HepG2 (cell line): ENCODE data around the gene CHAF1A. TPM values are rescaled to one million over a fixed set of nuclear protein-coding genes. Genes with fewer than 3 reads are reported as not detected.

Experiments
- CBX5 ChIP-seq: sonication (generic); formaldehyde crosslinking; IDR thresholded peaks from 2 replicates; pipeline ENCODE4 v1.4.0; 2020; ENCODE audit warnings: missing genetic modification reagents, borderline replicate concordance
- CENPT ChIP-seq: sonication (generic); formaldehyde crosslinking; IDR thresholded peaks from 2 replicates; pipeline ENCODE4 v1.8.0; 2022; ENCODE audit warnings: low read depth, mild to moderate bottlenecking, moderate library complexity, missing genetic modification reagents
- GMEB1 ChIP-seq: sonication (generic); formaldehyde crosslinking; IDR thresholded peaks from 2 replicates; pipeline ENCODE4 v1.5.1; 2020; ENCODE audit warnings: missing genetic modification reagents, mild to moderate bottlenecking, borderline replicate concordance
- HIC2 ChIP-seq: sonication (generic); formaldehyde crosslinking; IDR thresholded peaks from 2 replicates; pipeline ENCODE4 v1.9.0; 2022; ENCODE audit warnings: low read depth, missing genetic modification reagents
- MAFK ChIP-seq, 2 experiments: IDR thresholded peaks in 1 of 2; conservative IDR thresholded peaks in 1 of 2; 2 replicates each; pipeline ENCODE4 v1.6.1; 2011; ENCODE audit warnings: improper control_type of control experiment in 2 of 2, low read length in 2 of 2
- MED8 ChIP-seq: sonication (generic); formaldehyde crosslinking; IDR thresholded peaks from 2 replicates; pipeline ENCODE4 v1.8.1; 2023; ENCODE audit warnings: mild to moderate bottlenecking, missing genetic modification reagents; ENCODE audit not compliant: insufficient replicate concordance
- NFIB ChIP-seq: sonication (generic); formaldehyde crosslinking; IDR thresholded peaks from 2 replicates; pipeline ENCODE4 v1.9.0; 2021; ENCODE audit warnings: missing genetic modification reagents, mild to moderate bottlenecking, borderline replicate concordance
- NKX3-1 ChIP-seq: sonication (generic); formaldehyde crosslinking; IDR thresholded peaks from 2 replicates; pipeline ENCODE4 v1.5.0; 2020; ENCODE audit warnings: missing genetic modification reagents
- PCBP1 ChIP-seq: fragments of 200-400 bp; formaldehyde crosslinking; IDR thresholded peaks from 2 replicates; pipeline ENCODE4 v1.6.1; 2017; ENCODE audit warnings: mild to moderate bottlenecking, low read depth, low read length, borderline replicate concordance
- THYN1 ChIP-seq: sonication (generic); formaldehyde crosslinking; IDR thresholded peaks from 2 replicates; pipeline ENCODE4 v1.8.1; 2023; ENCODE audit warnings: low read depth, mild to moderate bottlenecking, moderate library complexity, missing genetic modification reagents, borderline replicate concordance
- ZNF282 ChIP-seq: fragments of 450-650 bp; IDR thresholded peaks from 2 replicates; pipeline ENCODE4 v1.6.1; 2018; ENCODE audit not compliant: partially characterized antibody
- polyA plus RNA-seq, 8 experiments: library from polyadenylated mRNA; depleted of rRNA in 3 of 8; stranded (reverse) in 7 of 8; unstranded in 1 of 8; fragments of >200 nt; fragmentation: Illumina TruSeq in 4 of 8; extraction: Trizol in 4 of 8; gene quantifications; 2 replicates each; pipeline versions ENCODE4 v1.2.1 to v1.2.3, GENCODE V29; 2011 to 2016; ENCODE audit warnings: low read depth in 4 of 8, missing spikeins in 1 of 8, mixed read lengths in 1 of 8; ENCODE audit not compliant: insufficient read depth in 1 of 8
- total RNA-seq, 5 experiments: library from RNA; depleted of rRNA; stranded (reverse); fragments of >200 nt; fragmentation: Illumina TruSeq; extraction: Trizol; gene quantifications; 2 replicates each; pipeline ENCODE4 v1.2.3, GENCODE V29; 2016; ENCODE audit warnings: low read depth in 1 of 5
- TF ChIP-seq, protein P1 (sequence below): sonication (generic); formaldehyde crosslinking; IDR thresholded peaks from 2 replicates; pipeline ENCODE4 v1.8.1; 2023; ENCODE audit warnings: missing genetic modification reagents, mild to moderate bottlenecking, borderline replicate concordance
- TF ChIP-seq, protein P2 (sequence below): sonication (generic); formaldehyde crosslinking; IDR thresholded peaks from 2 replicates; pipeline ENCODE4 v1.5.0; 2020; ENCODE audit warnings: missing genetic modification reagents
- TF ChIP-seq, protein P3 (sequence below): sonication (generic); formaldehyde crosslinking; IDR thresholded peaks from 2 replicates; pipeline ENCODE4 v1.4.0; 2020; ENCODE audit warnings: missing genetic modification reagents, borderline replicate concordance
- TF ChIP-seq, protein P4 (sequence below): sonication (generic); formaldehyde crosslinking; IDR thresholded peaks from 2 replicates; pipeline ENCODE4 v1.4.0; 2020; ENCODE audit warnings: mild to moderate bottlenecking, missing genetic modification reagents

The CHAF1A gene
- total and polyA plus RNA-seq, 2 of the 13 experiments (the other 11 are each of a cell fraction or from before 2014, with no cell fraction given), result 11.0 to 34.8 TPM

- TF ChIP-seq HIC2, result 0 out of 2 replicates have a peak, but pooled peaks have one; percentile 7
- TF ChIP-seq, protein P1, sequence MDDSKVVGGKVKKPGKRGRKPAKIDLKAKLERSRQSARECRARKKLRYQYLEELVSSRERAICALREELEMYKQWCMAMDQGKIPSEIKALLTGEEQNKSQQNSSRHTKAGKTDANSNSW (CRISPR knock-in tag), result no peak
- TF ChIP-seq PCBP1, result no peak
- TF ChIP-seq, protein P2, sequence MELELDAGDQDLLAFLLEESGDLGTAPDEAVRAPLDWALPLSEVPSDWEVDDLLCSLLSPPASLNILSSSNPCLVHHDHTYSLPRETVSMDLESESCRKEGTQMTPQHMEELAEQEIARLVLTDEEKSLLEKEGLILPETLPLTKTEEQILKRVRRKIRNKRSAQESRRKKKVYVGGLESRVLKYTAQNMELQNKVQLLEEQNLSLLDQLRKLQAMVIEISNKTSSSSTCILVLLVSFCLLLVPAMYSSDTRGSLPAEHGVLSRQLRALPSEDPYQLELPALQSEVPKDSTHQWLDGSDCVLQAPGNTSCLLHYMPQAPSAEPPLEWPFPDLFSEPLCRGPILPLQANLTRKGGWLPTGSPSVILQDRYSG (CRISPR knock-in tag), result no peak
- TF ChIP-seq, protein P3, sequence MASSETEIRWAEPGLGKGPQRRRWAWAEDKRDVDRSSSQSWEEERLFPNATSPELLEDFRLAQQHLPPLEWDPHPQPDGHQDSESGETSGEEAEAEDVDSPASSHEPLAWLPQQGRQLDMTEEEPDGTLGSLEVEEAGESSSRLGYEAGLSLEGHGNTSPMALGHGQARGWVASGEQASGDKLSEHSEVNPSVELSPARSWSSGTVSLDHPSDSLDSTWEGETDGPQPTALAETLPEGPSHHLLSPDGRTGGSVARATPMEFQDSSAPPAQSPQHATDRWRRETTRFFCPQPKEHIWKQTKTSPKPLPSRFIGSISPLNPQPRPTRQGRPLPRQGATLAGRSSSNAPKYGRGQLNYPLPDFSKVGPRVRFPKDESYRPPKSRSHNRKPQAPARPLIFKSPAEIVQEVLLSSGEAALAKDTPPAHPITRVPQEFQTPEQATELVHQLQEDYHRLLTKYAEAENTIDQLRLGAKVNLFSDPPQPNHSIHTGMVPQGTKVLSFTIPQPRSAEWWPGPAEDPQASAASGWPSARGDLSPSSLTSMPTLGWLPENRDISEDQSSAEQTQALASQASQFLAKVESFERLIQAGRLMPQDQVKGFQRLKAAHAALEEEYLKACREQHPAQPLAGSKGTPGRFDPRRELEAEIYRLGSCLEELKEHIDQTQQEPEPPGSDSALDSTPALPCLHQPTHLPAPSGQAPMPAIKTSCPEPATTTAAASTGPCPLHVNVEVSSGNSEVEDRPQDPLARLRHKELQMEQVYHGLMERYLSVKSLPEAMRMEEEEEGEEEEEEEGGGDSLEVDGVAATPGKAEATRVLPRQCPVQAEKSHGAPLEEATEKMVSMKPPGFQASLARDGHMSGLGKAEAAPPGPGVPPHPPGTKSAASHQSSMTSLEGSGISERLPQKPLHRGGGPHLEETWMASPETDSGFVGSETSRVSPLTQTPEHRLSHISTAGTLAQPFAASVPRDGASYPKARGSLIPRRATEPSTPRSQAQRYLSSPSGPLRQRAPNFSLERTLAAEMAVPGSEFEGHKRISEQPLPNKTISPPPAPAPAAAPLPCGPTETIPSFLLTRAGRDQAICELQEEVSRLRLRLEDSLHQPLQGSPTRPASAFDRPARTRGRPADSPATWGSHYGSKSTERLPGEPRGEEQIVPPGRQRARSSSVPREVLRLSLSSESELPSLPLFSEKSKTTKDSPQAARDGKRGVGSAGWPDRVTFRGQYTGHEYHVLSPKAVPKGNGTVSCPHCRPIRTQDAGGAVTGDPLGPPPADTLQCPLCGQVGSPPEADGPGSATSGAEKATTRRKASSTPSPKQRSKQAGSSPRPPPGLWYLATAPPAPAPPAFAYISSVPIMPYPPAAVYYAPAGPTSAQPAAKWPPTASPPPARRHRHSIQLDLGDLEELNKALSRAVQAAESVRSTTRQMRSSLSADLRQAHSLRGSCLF (CRISPR knock-in tag), result no peak
- TF ChIP-seq MED8 (CRISPR knock-in tag), result no peak
- TF ChIP-seq GMEB1 (CRISPR knock-in tag), result 0 out of 2 replicates have a peak, but pooled peaks have one; percentile 18
- no peak for TF ChIP-seq ZNF282
- no peak for TF ChIP-seq CENPT (CRISPR knock-in tag)
- TF ChIP-seq CBX5, result no peak
- TF ChIP-seq MAFK (conservative IDR thresholded peaks at IDR 0.05 in 1 of 2, IDR thresholded peaks at IDR 0.05 in 1 of 2; ENCODE audit: low read length in 2 of 2), result no peak
- no peak for TF ChIP-seq NFIB (CRISPR knock-in tag)
- TF ChIP-seq NKX3-1 (CRISPR knock-in tag), result no peak
- TF ChIP-seq, protein P4, sequence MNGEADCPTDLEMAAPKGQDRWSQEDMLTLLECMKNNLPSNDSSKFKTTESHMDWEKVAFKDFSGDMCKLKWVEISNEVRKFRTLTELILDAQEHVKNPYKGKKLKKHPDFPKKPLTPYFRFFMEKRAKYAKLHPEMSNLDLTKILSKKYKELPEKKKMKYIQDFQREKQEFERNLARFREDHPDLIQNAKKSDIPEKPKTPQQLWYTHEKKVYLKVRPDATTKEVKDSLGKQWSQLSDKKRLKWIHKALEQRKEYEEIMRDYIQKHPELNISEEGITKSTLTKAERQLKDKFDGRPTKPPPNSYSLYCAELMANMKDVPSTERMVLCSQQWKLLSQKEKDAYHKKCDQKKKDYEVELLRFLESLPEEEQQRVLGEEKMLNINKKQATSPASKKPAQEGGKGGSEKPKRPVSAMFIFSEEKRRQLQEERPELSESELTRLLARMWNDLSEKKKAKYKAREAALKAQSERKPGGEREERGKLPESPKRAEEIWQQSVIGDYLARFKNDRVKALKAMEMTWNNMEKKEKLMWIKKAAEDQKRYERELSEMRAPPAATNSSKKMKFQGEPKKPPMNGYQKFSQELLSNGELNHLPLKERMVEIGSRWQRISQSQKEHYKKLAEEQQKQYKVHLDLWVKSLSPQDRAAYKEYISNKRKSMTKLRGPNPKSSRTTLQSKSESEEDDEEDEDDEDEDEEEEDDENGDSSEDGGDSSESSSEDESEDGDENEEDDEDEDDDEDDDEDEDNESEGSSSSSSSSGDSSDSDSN, result peak; percentile 33; the same call in 1 of the 2 replicates
- TF ChIP-seq THYN1, result no peak
Measured at GRCh38 chr19:4403005-4403761, 743 bp downstream of the CHAF1A start (continued).
